HepG2 (cell line): ENCODE measurements around the gene INTU.

Experiments used
- BCLAF1 ChIP-seq: fragments of 450-650 bp; IDR thresholded peaks from 2 replicates; pipeline ENCODE4 v1.6.1; 2017; ENCODE audit warnings: mild to moderate bottlenecking
- BRF2 ChIP-seq: sonication (generic); formaldehyde crosslinking; IDR thresholded peaks from 2 replicates; pipeline ENCODE4 v1.8.1; 2022; ENCODE audit warnings: mild to moderate bottlenecking, missing genetic modification reagents
- CTCF ChIP-seq: sonication (generic); formaldehyde crosslinking; IDR thresholded peaks from 2 replicates; pipeline ENCODE4 v1.5.0; 2020; ENCODE audit warnings: mild to moderate bottlenecking, missing genetic modification reagents, moderate library complexity
- EZH2 ChIP-seq: conservative IDR thresholded peaks from 2 replicates; pipeline ENCODE4 v1.6.1; 2012; ENCODE audit warnings: mild to moderate bottlenecking, low read depth, low read length, moderate library complexity
- FOXM1 ChIP-seq: sonication (generic); formaldehyde crosslinking; IDR thresholded peaks from 2 replicates; pipeline ENCODE4 v1.5.0; 2020; ENCODE audit warnings: missing genetic modification reagents
- GABPA ChIP-seq, 2 experiments: IDR thresholded peaks; 2 replicates each; pipeline ENCODE4 v1.6.1; 2011 to 2016; ENCODE audit warnings: low read depth in 2 of 2, low read length in 1 of 2, missing biosample characterization in 1 of 2, missing genetic modification characterization in 1 of 2
- HIVEP1 ChIP-seq: sonication (generic); formaldehyde crosslinking; IDR thresholded peaks from 2 replicates; pipeline ENCODE4 v1.4.0; 2020; ENCODE audit warnings: mild to moderate bottlenecking, missing genetic modification reagents
- KLF16 ChIP-seq, 2 experiments: sonication (generic) in 1 of 2; formaldehyde crosslinking in 1 of 2; IDR thresholded peaks; 2 replicates each; pipeline versions ENCODE4 v1.6.1 to v1.8.0; 2016 to 2023; ENCODE audit warnings: missing genetic modification reagents in 2 of 2, missing compliant biosample characterization in 1 of 2
- NFYB ChIP-seq: sonication (generic); formaldehyde crosslinking; IDR thresholded peaks from 2 replicates; pipeline ENCODE4 v1.4.0; 2020; ENCODE audit warnings: missing genetic modification reagents
- POLR2A ChIP-seq, 2 experiments: IDR thresholded peaks; 2 replicates each; pipeline ENCODE4 v1.6.1; 2011; ENCODE audit warnings: low read depth in 2 of 2, low read length in 2 of 2, mild to moderate bottlenecking in 1 of 2, moderate library complexity in 1 of 2; ENCODE audit not compliant: insufficient read depth in 1 of 2
- USF2 ChIP-seq, 2 experiments: sonication (generic) in 1 of 2; formaldehyde crosslinking in 1 of 2; IDR thresholded peaks; 2 replicates each; pipeline versions ENCODE4 v1.5.1 to v1.6.1; 2011 to 2020; ENCODE audit warnings: borderline replicate concordance in 1 of 2, low read depth in 1 of 2, low read length in 1 of 2, mild to moderate bottlenecking in 1 of 2, missing genetic modification reagents in 1 of 2, moderate library complexity in 1 of 2
- YY1 ChIP-seq: IDR thresholded peaks from 2 replicates; pipeline ENCODE4 v1.6.1; 2011; ENCODE audit warnings: low read length, low read depth, moderate library complexity, mild to moderate bottlenecking; ENCODE audit not compliant: insufficient read depth, insufficient replicate concordance
- ZKSCAN1 ChIP-seq: fragments of 150-350 bp; IDR thresholded peaks from 2 replicates; pipeline ENCODE4 v1.6.1; 2014; ENCODE audit warnings: low read length
- ZNF207 ChIP-seq: fragments of 450-650 bp; IDR thresholded peaks from 2 replicates; pipeline ENCODE4 v1.6.1; 2016; ENCODE audit warnings: antibody characterized with exemption, borderline replicate concordance

- TF ChIP-seq FOXM1 (CRISPR knock-in tag) (no peak), YY1 (no peak), CTCF (CRISPR knock-in tag) (no peak), ZNF207 (no peak), NFYB (no peak), BRF2 (CRISPR knock-in tag) (no peak), EZH2 (no peak), USF2 (IDR thresholded peaks at IDR 0.05; ENCODE audit: low read depth, low read length) (no peak), USF2 (CRISPR knock-in tag; IDR thresholded peaks at IDR 0.05; ENCODE audit: borderline replicate concordance) (no peak), GABPA (IDR thresholded peaks at IDR 0.05; ENCODE audit: low read depth, low read length) (no peak), GABPA (CRISPR knock-in tag; IDR thresholded peaks at IDR 0.05; ENCODE audit: low read depth) (no peak), BCLAF1 (no peak), POLR2A (IDR thresholded peaks at IDR 0.05; ENCODE audit: insufficient read depth in 1 of 2, low read depth in 2 of 2, low read length in 2 of 2) (no peak), HIVEP1 (CRISPR knock-in tag) (no peak), ZKSCAN1 (no peak), KLF16 (CRISPR knock-in tag; IDR thresholded peaks at IDR 0.05) (no peak)
Measured at GRCh38 chr4:127748957-127749356, 116.2 kb downstream of the INTU start.
